ENCODE data around the gene COX6A2.

- TF ChIP-seq CTCF (IDR thresholded peaks at IDR 0.05) (no peak), POLR2A (IDR thresholded peaks at IDR 0.05) (no peak)
These were observed 4.9 kb downstream of the COX6A2 start for GRCh38 chr16:31423241-31423640.

All from adrenal gland (tissue), 5 donors.